ENCODE measurements around the gene PHF5A.

DNA sequence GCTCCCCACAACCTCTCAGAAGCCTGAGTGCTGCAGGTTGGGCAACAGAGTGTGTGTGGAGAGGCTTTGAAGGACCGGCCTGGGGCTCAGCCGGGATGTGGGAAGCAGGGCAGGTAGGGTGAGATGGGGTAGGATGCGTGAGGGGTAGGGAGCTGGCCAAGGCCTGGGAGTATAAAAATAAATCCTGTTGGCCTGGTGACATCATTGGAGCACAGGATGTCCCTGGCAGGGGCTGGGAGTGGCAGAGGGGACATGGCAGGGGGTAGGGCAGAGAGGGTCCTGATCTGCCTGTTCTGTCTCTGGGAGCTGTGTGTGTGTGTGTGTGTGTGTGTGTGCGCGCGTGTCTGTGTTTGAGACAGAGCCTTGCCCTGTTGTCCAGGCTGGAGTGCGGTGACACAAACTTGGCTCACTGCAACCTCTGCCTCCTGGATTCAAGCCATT lies 58.2 kb downstream of the PHF5A start:
- no peak for TF ChIP-seq EZH2 (IDR thresholded peaks at IDR 0.05; ENCODE audit: low read depth, low read length, severe bottlenecking)
- TF ChIP-seq POLR2AphosphoS5 (IDR thresholded peaks at IDR 0.05; ENCODE audit: low read depth, low read length), result no peak
- TF ChIP-seq ZNF274 (IDR thresholded peaks at IDR 0.05; ENCODE audit: borderline replicate concordance, extremely low read depth, low read length), result no peak
- TF ChIP-seq, protein P1, sequence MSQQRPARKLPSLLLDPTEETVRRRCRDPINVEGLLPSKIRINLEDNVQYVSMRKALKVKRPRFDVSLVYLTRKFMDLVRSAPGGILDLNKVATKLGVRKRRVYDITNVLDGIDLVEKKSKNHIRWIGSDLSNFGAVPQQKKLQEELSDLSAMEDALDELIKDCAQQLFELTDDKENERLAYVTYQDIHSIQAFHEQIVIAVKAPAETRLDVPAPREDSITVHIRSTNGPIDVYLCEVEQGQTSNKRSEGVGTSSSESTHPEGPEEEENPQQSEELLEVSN (IDR thresholded peaks at IDR 0.05), result no peak
- no peak for TF ChIP-seq KDM1A (IDR thresholded peaks at IDR 0.05; ENCODE audit: borderline replicate concordance, low read length)
- TF ChIP-seq POLR2A (IDR thresholded peaks at IDR 0.05; ENCODE audit: control extremely low read depth in 1 of 2, low read depth in 2 of 2, low read length in 2 of 2), result no peak

All from H1 (cell line).